LHCN-M2 (cell line): ENCODE data around the gene HDAC4. TPM values are rescaled to one million over a fixed set of nuclear protein-coding genes. Genes with fewer than 3 reads are reported as not detected.
A peak's percentile ranks its signal among the peaks of the same experiment; 100 is the strongest.

Experiments used
- DNase-seq: peaks from one replicate; pipeline ENCODE4 v3.0.0-alpha.2; 2012; ENCODE audit warnings: low read depth
- total RNA-seq: library from RNA; depleted of rRNA; stranded (reverse); fragments of >200 nt; gene quantifications from 2 replicates; pipeline ENCODE4 v1.2.3, GENCODE V29; 2014

HDAC4 gene
- total RNA-seq, 1 experiment from 2014 or later = 26.8 TPM

GRCh38 chr2:239429473-239430350 lies 28.9 kb upstream of the HDAC4 start:
- DNase-seq = peak; percentile 88

GRCh38 chr2:239425631-239426030 lies 24.8 kb upstream of the HDAC4 start:
- DNase-seq = no peak

GRCh38 chr2:239424337-239425045 lies 23.7 kb upstream of the HDAC4 start:
- DNase-seq = no peak

GRCh38 chr2:239423551-239423950 lies 22.7 kb upstream of the HDAC4 start:
- no peak for DNase-seq

- no peak for DNase-seq
Observed at GRCh38 chr2:239421851-239422250, 21.0 kb upstream of the HDAC4 start.

GRCh38 chr2:239420082-239420481 lies 19.3 kb upstream of the HDAC4 start:
- no peak for DNase-seq

- no peak for DNase-seq
Observed at GRCh38 chr2:239418918-239419317, 18.1 kb upstream of the HDAC4 start.

- no peak for DNase-seq
Observed at GRCh38 chr2:239412905-239413603, 12.2 kb upstream of the HDAC4 start.

- no peak for DNase-seq
Observed at GRCh38 chr2:239411549-239412319, 10.9 kb upstream of the HDAC4 start.

- DNase-seq = no peak
Observed at GRCh38 chr2:239411117-239411516, 10.3 kb upstream of the HDAC4 start.

GRCh38 chr2:239409976-239410375 lies 9.2 kb upstream of the HDAC4 start:
- DNase-seq = no peak

- DNase-seq = no peak
Observed at GRCh38 chr2:239407112-239407511, 6.3 kb upstream of the HDAC4 start.

- no peak for DNase-seq
Observed at GRCh38 chr2:239406316-239406995, 5.6 kb upstream of the HDAC4 start.

GRCh38 chr2:239405071-239405470 lies 4.3 kb upstream of the HDAC4 start:
- DNase-seq = no peak

- no peak for DNase-seq
Observed at GRCh38 chr2:239402666-239403065, 1.8 kb upstream of the HDAC4 start.

- no peak for DNase-seq
Observed at GRCh38 chr2:239401881-239402233, 1.0 kb upstream of the HDAC4 start.

GRCh38 chr2:239401067-239401880 lies 454 bp upstream of the HDAC4 start:
- peak; percentile 97 for DNase-seq

GRCh38 chr2:239399921-239400595 lies 762 bp downstream of the HDAC4 start:
- no peak for DNase-seq

GRCh38 chr2:239399433-239399920 lies 1.3 kb downstream of the HDAC4 start:
- DNase-seq = peak; percentile 15
